Retinal pigment epithelial cell (primary cell): ENCODE results near the gene ZNF732.

Source experiments
- DNase-seq: peaks from one replicate; pipeline ENCODE4 v3.0.0-alpha.2; 2010; ENCODE audit warnings: low read depth
- H3K4me3 ChIP-seq: 2 replicates; pipeline ENCODE4 v1.5.1; 2011; ENCODE audit warnings: mild to moderate bottlenecking, low read length, control low read depth, moderate library complexity
- CTCF ChIP-seq: conservative IDR thresholded peaks from 2 replicates; pipeline ENCODE4 v1.5.1; 2011; ENCODE audit warnings: low read depth, low read length, control low read depth, inconsistent platforms

Gene ZNF732

DNA sequence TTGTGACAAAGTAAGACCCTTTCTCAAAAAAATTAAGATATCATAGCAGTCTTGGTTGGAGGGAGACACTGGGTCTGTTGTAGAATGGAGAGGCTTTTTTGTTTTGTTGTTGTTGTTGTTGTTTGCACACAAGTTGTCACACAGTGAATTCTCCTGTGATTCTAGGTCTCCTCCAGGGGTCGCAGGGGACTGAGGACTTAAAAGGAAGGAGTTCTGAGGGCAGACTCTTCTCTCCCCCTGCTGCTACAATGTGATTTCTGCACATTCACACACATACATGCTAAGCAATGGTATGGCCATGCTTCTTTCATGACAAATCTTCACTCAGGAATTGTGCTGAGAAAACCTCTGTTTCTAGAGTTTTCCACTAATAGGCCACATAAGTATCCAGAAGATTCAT lies 71.1 kb downstream of the ZNF732 start:
- no peak overlapping the region for H3K4me3 ChIP-seq
- no peak for DNase-seq
- TF ChIP-seq CTCF, result no peak

GRCh38 chr4:223913-224497 lies 81.3 kb downstream of the ZNF732 start:
- TF ChIP-seq CTCF, result no peak
- no peak overlapping the region for H3K4me3 ChIP-seq
- no peak for DNase-seq
